NCI-H2227 (cell line): ENCODE measurements around the gene LIMCH1.

Experiments used
- DNase-seq: peaks from one replicate; lab custom pipeline; 2025; ENCODE audit not compliant: unreplicated experiment; lab: John Stamatoyannopoulos, UW

LIMCH1 gene

GRCh38 chr4:41749631-41750039, 211.7 kb downstream of the LIMCH1 start:
- no peak for DNase-seq
